GM21786 (cell line): ENCODE results near the gene KIAA1755.

Source experiments
- ATAC-seq: cut with Tn5 transposase; IDR thresholded peaks from one replicate; pipeline ENCODE4 v1.9.1; 2021; ENCODE audit not compliant: unreplicated experiment

KIAA1755 gene

DNA sequence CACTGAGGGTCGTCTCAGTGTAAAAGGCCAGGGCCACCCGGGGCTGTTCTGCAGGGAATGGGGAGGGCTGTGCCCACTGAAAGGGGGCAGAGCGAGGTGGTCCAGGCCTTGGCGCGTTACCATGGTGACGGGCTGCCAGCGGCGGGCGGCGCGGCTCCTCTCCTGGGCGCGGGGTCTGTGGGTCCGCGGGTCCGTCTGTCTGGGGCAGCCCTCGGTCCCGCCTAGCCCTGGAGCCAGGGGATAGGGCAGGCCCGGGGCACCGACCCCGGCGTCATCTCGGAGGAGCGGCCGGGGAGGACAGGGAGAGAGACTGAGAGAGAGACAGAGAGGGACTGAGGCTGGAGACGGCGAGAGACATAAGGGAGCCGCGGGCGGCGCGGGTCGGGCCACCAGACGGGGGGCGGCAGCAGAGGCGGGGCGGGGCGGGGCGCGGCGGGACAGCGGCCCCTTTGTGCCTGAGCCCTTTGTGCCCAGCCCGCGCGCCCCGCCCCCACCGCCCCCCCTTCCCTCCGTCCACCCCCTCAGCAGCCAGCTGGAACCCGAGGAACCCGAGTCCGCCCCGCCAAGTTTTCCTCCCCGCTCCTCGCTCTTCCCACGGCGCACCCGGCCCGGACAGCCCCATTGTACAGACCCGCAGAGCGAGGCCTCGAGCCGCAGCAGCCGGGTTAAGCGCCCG is at the start of gene KIAA1755:
TSS of gene KIAA1755 (minus strand) at position 358 of the 676 bp plus-strand sequence. CDS start at position 123, 235 bp downstream.
- ATAC-seq = no peak

DNA sequence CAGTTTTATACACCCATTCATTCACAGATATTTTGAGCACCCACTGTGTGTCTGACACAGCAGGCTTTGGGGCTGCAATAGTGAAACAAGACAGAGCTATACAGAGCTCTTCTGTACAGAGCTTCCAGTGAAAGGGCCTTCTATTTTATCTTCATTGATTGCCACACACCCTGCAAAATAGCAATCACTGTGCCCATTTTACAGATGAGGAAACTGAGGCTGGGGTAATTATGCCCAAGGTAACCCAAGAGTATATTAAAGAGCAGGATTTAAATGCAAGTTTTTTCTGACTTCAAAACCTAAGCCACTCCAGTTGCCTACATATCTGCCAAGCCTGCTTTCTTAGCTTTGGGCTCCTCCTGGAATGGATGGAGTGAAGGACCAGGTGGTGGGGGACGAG is 47.9 kb upstream of the KIAA1755 start:
- ATAC-seq = no peak

- ATAC-seq = no peak
Observed at GRCh38 chr20:38308047-38308438, 47.5 kb upstream of the KIAA1755 start.

GRCh38 chr20:38307371-38308046 is 47.0 kb upstream of the KIAA1755 start:
- no peak for ATAC-seq

GRCh38 chr20:38306379-38306778 is 45.8 kb upstream of the KIAA1755 start:
- ATAC-seq = no peak

- no peak for ATAC-seq
Observed at GRCh38 chr20:38305541-38305940, 45.0 kb upstream of the KIAA1755 start.

DNA sequence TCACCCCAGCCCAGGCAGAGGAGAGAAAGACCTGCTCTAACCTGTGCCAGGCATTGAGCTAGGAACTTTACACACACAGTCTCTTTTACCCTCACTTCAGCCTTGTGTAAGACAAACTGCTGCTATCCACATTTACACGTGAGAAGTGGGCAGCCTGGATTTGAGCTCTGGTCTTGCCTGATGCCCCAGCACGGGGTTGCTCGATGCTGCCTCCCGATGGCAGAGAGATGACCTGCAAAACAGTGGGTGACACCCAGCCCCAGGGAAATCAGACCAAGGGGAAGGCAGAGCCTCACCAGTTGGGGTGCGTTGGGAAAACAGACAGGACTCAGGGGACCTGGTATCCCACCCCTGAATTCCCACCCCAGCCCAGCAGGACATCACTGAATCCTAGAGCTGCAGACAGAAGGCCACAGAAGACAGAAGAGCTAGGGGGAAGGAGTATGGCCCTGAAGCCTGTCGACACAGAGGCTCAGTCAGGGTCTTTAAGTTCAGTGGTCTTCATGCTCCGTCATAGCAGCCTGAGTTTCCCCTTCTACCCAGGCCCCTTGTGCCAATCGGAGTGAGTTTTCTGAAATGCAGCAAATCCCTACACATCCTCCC is 44.4 kb upstream of the KIAA1755 start:
- ATAC-seq = no peak

DNA sequence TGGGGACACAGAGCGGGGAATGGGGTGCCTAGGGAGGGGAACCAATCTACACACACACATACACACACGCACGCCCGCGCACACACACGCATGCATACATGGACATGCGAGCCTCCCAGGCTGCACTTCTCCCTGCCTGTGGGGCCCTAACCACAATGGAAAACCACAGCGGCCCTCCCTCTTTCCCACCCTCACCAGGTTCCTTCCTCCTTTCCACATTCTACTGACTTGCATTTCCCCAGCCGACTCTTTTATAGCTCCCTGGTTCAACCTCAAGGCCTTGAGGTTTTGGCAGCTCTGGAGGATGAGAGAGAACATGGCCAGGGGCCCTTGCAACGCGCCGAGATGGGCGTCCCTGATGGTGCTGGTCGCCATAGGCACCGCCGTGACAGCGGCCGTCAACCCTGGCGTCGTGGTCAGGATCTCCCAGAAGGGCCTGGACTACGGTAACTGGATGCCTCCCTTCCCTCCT is 43.4 kb upstream of the KIAA1755 start, which contains the start of gene BPI:
TSS of gene BPI (plus strand) at position 249 of the 472 bp plus-strand sequence. CDS start at position 317, 68 bp downstream.
- ATAC-seq = no peak

- ATAC-seq = no peak
Observed at GRCh38 chr20:38302786-38303185, 42.3 kb upstream of the KIAA1755 start.

GRCh38 chr20:38301309-38301708 is 40.8 kb upstream of the KIAA1755 start:
- ATAC-seq = no peak

DNA sequence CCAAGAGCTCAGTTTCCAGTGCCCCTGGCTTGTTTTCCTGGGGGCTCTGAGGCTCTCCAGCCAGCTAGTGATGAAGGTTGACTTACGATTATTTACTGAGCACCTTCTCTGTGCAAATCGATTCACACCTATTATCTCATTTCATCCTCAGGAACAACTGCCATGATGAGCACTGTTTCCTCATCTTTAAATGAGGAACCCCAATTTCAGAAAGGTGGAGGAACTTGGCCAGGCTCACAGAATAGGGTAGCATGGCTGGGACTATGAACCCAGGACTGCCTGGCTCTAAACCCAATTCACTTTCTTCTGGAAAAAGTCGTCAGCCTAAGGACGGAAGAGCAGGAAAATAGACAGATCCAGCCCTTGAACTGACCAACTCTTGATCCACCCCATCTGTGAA is 39.9 kb upstream of the KIAA1755 start:
- ATAC-seq = no peak

- no peak for ATAC-seq
Observed at GRCh38 chr20:38299963-38300362, 39.4 kb upstream of the KIAA1755 start.

DNA sequence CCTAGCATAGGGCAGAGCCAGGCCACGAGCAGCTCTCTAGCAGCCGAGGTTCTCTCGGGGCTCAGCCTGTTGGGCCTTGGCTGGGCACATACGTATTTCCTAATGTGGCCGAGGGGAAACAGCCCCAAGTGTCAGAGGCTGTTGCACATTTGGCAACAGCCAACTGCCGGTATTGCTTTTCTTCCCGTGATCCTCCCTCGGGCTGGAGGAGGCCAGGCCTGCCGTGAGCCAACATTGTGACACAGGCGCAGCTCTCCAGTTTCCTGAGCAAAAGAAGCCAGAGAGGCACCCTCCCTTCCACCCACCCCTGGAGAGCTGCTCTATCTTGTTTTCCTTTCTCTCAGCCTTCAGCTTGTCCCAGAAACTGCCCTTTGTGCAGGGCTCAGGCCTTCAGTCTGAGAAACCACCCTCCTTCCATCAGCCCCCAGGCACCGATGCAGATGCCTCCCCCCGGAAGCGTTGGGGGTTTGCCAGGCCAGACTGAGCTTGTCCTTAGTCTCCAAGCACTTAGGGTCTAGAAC is 38.3 kb upstream of the KIAA1755 start:
- ATAC-seq = no peak

GRCh38 chr20:38297916-38298674 is 37.6 kb upstream of the KIAA1755 start:
- ATAC-seq = no peak

DNA sequence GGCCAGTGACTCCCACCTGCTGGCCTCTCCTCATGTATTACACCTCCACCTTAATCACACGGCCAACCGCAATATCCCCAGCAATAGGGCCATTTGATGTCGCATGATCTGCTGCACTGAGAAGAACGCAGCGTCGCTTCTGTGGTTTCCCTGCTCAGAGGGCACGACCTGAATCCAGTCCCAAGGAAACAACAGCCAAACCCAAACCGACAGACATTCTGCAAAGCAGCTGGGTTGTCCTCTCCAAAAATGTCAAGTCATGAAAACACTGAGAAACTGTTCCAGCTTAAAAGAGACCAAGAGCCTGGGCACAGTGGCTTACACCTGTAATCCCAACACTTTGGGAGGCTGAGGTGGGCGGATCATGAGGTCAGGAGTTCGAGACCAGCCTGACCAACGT is 35.9 kb upstream of the KIAA1755 start:
- ATAC-seq = no peak

GRCh38 chr20:38295811-38296210 is 35.3 kb upstream of the KIAA1755 start:
- no peak for ATAC-seq

- ATAC-seq = no peak
Observed at GRCh38 chr20:38294076-38294591, 33.6 kb upstream of the KIAA1755 start.

GRCh38 chr20:38293491-38294065 is 33.0 kb upstream of the KIAA1755 start:
- ATAC-seq = no peak

GRCh38 chr20:38291966-38292365 is 31.4 kb upstream of the KIAA1755 start:
- no peak for ATAC-seq
